Stimulated activated CD4-positive, alpha-beta T cell treated with anti-CD3 and anti-CD28 coated beads, Interleukin-12 subunit alpha, Interleukin-12 subunit beta, amount 100 ng/mL, for 48 hours (primary cell): ENCODE data around the gene PKIG.

Experiments used
- DNase-seq, 3 donors: peaks; one replicate each; pipeline ENCODE4 v3.0.0-alpha.2; 2020; ENCODE audit warnings: low read depth in 2 of 3, low spot score in 1 of 3

Gene PKIG

DNA sequence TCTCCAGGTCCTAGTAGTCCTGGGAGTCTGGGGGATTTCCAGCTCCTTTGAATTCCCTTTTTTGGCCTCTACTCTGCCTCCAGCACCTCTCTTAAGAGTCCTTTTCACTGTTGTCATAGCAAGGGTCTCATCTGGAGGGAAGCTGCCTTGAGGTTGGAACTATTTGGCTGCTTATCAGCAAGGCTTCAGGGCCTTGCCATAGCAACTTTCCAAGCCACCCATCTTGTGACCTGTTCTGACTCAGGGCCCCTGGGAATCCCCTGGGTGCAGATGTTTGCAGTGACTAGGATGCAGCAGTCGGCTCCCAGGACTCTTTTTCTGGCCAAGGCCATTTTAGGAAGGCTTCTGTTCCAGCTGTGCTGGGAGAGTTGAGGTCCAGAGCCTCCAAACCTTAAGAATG, 12.4 kb downstream of the PKIG start:
- DNase-seq, result no peak

DNA sequence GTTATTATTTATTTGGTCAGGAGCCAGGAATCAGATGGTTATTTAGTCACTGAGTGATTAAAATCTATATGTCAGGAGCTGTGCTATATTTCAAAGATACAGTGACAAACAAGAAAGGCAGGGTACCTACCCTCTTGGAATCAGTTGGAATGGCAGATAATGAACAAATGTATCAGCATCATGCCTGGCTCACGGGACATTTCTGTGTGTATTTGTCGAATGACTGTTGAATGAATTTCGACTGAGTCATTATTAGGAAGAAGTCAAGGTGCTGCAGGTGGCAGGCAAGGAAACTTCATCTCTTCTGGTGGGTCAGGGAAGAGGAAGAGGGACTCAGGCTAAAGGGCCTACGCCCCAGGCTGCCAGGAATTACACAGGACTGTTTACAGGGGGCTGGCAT, 13.6 kb downstream of the PKIG start:
- DNase-seq, result no peak

DNA sequence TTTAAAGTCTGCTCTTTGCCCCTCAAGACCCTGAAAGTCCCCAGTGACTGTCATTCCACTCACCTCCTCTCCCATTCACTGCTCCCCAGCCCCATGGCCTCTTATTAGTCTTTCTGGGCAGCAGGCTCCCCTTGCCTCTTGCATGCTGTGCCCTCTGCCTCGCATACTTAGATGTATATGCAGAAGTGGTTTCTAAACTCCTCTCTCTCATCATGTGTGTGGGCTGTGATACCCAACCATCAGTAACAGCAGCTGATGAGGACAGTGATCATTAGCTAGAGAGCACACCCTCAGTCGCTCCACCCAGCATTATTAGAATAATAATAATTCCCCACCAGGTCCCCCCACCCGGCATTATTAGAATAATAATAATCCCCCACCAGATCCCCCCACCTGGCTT, 14.5 kb downstream of the PKIG start:
- DNase-seq, result no peak

DNA sequence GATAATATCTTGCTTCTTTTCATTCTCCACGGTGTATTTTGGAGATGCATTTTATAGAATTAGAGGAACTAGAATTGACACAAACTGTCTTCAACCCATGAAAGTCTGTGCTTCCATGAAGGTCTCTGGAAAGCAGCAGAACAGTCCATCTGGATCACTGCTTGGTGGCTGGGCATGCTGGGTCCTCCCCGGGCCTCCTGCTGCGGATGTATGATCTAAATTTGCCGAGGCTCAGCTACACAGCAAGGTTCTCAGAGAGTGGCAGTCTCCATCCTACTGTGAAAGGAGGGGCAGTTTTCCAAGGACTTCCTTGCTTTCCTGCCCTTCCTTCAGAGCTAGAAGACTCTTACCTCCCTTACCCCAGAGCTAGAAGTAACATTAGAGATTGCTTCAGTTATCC, 15.1 kb downstream of the PKIG start:
- no peak for DNase-seq

DNA sequence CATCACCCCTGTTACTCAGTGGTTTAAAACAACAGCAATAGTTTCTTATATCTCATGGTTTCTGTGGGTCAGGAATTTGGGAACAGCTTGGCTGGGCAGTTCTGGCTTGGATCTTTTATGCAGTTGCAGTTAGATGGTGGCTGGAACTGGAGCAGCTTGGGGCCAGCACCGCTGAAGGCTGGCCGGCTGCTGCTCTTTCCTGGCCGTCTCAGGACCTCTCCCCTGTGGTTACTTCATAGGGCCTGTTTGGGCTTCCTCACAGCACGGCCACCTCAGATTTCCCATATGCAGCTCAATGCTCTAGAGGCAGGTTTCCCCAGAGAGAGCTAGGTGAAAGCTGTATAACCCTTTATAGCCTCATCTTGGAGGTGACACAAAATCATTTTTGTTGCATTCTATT, 15.6 kb downstream of the PKIG start:
- DNase-seq, result no peak

DNA sequence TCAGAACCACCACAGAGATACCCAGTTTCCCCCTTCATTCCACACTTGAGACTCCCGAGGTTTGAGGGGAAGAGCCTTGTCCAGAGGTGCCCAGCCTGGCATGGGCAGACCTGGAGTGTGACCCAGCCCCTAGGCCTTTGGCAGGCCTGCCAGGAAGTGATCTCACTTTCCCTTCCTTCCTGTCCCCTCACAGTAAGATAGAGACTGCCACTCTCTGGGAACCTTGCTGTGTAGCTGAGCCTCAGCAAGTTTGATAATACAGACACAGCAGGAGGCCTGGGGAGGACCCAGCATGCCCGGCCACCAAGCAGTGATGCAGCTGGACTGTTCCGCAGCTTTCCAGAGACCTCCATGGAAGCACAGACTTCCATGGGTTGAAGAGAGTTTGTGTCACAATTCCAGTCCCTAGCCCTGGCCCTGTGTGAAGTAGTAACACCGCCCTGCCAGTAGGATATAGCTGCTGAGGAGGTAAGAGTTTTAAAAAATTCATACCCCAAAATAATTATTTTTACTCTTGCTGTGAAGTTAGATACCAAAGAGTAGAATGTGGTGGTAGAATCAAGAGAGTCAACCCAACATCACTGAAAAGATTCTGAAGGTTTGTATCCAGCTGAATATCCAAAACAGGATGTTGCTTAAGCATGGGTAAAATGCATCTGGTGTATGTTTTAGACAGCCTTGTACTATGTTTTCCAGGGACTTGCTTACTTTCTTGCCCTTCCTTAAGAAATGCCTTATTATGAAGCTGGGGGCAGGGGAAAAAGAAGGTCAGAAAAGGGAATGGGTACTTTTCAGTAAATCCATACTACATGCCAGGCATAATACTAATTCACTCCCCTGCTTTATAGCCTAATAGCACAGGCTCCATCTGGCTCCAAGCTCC, 16.3 kb downstream of the PKIG start:
- DNase-seq, result no peak

DNA sequence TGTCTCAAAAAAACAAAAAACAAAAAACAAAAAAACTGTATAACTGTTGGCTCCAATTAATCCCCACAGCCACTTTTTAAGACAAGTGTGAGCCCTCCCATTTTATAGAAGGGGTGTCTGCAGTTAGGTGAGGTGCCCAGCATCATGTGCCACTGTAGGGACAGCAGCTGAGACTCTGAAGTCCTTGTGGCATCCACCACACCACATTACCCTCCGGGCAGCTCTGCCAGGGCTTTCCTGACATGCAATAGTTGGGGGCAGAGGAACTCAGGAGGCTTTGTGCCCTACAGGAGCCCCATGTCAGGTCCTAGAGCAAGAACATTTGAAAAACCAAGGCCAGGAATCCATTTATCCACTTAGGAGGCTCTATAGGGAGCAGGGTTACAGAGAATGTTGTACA, 17.3 kb downstream of the PKIG start:
- no peak for DNase-seq

DNA sequence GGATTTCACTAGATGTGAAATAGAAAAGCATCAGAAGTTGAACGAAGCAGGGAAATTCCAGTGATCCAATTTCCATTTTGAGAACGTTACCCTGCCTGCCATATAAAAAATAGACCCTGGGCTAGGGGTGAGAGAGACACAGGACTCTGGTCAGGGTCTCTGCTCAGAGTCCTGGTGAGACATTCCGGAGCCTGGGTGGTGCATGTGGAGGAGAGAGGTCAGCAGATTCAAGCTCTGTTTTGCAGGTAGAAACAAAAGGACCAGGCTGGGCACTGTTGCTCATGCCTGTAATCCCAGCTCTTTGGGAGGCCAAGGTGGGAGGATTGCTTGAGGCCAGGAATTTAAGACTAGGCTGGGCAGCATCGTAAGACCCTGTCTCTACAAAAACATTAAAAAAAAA, 17.9 kb downstream of the PKIG start:
- no peak for DNase-seq

DNA sequence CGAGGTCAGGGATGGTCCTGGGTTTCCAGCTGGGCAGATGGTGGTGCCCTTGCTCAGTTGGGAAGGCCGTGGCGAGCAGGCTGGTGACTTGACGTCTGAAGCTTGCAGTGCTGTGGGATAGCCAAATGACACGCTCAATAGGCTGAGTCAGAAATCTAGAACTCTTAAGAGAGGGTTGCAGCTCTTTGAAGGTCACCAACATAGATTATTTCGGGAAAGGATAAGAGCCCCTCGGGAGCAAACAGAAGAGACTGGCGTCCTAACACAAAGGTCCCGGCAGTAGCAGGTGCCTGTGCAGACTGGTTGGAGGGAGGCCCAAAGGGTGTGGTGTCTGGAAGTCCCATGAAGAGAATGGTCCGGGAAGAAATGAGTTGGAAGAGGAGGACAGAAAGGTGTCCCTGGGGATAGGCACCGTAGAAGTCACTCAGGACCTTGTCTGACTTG, 18.4 kb downstream of the PKIG start:
- DNase-seq, result no peak

DNA sequence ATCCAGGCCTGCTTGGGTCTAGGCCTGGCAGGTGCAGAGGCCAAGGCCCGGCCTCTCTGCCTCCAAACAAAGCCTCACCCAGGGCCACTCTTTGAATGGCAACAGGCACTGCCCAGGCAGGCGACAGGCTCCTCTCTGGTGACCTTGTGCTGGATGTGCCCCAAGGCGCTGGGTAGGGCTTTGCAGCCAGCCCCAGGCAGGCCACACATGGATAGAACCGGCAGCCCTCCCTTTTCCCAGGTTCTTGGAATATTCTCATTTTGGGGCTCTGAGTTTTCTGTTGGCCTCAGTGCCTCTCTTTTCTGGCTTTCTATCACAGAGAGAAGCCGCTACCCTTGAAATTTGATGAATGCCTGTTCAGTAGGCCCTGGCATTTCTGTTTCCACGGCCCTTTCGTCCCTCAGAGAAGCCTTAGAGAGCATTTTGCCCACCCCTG, 18.9 kb downstream of the PKIG start:
- no peak for DNase-seq

DNA sequence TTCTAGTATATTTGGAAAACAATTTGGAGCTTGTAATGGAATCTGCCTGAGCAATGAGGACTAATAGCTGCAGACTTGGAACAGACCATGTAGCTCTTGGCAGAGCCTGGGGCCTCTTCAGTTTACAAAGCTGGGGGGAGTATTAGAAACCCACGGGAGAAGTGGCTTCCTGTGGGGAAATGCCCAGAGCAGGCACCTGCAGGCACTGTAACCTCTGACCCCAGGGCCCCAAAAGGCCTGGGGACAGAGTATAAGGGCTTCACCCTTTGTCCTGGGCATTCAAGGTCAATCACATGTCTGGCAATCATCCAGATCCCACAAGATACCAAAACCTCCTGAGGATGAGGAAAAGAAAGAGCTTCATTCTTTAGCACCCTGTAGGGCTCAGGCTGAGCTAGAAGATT, 19.4 kb downstream of the PKIG start:
- no peak for DNase-seq

DNA sequence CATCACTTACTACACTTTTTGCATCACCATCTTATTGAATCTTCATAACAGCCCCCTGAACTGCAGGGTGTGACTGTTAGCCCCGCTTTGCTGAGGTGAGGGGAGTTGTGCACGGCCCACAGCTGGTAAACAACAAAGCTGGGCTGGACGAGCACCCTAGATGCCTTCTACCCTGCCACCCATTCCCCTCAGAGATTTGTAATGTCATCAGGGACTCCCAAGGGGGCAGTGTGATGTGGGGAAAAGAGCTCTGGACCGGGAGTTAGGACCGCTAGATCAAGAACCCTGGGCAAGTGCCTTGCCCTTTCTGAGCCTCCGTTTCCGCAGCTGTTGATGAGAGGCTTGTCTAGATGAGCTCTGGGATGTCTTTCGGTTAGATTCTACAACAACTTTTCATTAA, 20.9 kb downstream of the PKIG start:
- no peak for DNase-seq

DNA sequence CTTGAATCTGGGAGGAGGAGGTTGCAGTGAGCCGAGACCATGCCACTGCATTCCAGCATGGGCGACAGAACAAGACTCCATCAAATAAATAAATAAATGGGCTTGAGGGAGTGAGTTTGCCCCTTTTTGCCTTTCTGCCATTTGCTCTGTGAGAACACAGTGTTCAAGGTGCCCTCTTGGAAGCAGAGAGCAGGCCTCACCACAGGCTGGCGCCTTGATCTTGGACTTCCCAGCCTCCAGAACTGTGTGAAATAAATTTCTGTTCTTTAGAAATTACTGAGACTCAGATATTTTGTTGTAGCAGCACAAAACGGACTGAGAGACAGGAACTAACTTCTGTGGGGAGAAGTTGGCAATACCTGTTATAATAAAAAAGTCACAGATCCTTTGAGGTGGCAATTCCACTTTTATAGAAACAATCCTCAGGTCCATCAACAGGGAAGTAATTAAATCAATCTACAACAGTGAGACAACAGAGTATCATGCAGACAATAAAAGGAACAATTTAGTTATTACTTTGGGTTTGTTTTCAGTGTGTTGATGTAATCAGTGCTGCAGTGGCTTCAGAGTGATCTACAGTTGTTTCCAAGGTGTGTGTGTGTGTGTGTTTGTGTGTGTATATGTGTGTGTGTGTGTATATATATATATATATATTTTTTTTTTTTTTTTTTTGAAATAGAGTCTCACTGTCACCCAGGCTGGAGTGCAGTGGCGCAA, 24.5 kb downstream of the PKIG start:
- DNase-seq, result no peak

DNA sequence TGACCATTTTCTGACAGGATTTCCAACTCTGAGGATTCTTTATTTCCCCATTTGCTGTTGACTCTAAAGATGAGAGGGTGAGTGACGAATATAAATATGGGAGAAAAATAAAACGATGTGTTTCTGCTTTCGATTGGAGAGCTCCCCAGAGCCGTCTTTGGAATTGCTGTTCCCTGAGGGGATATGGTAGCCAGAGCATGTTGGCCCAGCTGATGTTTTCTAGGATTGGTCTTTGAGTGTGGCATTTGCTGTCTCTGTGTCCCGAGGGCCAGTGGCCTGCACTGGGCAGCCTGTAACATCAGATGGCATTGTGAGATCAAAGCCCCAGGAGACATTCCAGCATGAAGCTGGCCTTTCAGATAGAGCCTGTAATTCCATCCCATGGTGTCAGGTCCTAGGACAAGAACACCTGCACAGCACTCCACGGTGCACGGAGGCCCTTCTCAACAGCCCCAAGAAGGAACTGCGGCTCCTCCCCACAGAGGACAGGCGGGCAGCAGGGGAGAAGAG, 26.7 kb downstream of the PKIG start:
- no peak for DNase-seq

DNA sequence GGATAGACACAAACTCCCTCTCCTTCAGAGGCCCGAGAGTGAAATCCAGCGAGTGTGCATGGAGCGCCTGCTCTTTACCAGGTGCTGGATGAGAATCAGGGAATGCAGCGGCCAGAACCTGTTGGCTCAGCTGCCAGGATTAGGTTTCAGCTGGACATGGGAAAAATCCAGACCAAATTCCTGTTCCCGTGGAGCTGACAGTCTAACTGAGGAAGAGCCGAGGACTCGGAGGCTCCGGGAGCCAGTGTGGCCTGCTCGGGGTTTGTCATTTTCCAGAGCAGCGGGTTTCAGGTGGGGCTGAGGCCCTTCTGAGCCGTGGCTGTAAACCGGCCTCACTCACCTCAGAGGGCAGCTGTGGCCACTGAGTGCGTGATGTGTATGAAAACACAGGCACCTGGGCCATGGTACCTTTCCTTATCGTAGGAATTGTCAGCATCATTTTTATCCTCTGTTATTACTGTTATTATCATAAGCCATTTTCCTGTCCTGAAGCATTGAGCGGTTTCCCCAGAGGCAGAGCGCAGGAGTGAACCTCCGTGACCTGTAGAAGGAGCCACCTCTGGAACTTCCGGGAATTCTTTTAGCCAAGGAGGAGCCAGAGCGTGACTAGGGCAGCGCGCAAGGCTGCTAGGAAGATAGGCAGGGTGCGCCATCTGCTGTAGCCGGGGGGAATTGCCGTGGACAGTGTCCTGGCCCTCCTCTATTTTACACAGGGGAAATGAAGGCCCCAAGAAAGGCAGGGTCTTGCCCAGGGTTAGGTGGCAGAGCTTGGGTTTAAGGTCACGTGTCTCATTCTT, 27.3 kb downstream of the PKIG start:
- peak; percentile 66 to 86 (median 80) for DNase-seq

DNA sequence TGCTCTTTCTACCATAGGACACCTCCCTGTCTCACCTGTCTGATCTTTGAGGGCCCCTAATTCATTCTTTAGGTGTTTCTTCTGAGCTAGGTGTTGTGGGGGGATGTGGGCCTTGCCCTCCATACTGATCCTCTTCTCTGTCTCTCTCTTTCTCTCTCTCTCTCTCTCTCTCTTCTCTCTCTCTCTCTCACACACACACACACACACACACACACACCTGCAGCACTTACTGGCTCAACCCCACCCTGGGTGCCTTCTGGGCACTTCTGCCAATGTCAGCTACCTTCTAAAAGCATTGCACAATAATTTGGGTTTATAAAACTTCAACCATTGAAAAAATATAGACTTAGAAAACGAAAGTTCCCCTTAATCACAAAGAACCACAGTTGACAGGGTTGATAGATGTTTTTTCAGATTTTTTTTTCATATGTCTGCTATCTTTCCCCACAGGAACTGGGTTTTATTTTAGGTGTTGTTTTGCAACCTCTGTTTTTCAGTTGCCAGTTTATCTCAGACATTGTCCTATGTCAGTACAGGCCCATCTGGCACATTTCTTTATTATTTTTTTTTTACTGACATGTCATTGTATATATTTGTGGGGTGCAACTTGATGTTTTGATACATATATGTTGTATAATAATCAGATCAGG, 28.1 kb downstream of the PKIG start:
- no peak for DNase-seq

DNA sequence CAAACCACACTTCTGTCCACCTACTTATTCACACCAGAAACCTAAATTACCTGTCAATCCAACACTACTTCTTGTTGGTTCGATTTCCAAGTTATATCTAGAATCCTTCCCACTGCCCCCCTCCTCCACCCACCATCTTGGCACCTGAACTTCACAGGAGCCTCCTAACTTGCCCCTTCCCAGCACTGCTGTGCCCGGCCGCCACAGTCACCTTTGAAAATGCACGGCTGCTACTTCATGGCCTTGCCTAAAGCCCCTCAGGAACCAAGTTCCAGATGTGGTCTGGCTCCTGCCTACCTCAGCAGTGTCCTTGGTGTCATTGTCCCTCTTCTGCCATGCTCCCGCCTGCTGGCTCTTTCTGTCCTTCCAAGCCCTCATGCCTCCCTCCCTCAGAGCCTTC, 31.2 kb downstream of the PKIG start:
- no peak for DNase-seq

DNA sequence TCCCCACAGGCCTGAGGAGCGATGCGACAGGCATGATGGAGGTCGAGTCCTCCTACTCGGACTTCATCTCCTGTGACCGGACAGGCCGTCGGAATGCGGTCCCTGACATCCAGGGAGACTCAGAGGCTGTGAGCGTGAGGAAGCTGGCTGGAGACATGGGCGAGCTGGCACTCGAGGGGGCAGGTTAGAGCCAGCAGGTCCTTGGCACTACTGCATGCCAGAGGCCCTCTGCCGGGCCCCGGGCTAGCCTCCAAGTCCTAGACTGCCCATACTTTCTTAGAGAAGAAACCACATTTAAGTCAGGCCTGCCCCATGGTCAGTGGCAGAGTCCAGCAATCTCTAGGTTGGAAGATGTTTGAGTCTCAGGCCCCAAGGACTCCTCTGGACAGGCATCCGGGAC, 32.1 kb downstream of the PKIG start:
- DNase-seq, result no peak

DNA sequence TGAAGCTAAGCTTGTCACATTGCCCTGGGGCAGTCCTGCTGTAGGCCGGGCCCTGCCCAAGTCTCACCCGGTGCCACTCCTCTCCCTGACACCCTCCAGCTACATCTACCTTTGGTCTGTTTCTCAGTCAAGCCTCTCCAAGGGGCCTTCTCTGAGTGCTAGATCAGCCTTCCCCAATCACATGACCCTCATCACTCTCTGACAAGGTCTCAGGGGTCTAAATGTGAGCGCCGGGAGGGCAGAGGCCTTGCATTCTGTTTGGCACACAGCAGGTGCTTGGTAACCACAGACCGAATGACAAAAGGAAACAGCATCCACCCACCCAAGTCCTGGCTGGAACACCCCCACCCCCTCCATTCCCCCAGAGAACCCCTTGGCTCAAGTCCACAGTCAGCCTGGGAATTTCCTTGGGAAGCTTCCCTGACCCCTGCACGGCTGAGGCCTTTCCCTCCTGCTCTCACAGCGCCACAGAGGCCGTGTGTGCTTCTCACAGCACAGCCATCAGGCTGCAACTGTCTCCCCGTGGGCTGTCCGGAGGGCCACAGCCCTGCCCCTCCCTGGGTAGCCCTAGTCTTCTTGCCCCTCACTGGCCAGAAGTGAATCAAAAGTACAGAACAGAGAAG, 32.9 kb downstream of the PKIG start:
- DNase-seq, result no peak

DNA sequence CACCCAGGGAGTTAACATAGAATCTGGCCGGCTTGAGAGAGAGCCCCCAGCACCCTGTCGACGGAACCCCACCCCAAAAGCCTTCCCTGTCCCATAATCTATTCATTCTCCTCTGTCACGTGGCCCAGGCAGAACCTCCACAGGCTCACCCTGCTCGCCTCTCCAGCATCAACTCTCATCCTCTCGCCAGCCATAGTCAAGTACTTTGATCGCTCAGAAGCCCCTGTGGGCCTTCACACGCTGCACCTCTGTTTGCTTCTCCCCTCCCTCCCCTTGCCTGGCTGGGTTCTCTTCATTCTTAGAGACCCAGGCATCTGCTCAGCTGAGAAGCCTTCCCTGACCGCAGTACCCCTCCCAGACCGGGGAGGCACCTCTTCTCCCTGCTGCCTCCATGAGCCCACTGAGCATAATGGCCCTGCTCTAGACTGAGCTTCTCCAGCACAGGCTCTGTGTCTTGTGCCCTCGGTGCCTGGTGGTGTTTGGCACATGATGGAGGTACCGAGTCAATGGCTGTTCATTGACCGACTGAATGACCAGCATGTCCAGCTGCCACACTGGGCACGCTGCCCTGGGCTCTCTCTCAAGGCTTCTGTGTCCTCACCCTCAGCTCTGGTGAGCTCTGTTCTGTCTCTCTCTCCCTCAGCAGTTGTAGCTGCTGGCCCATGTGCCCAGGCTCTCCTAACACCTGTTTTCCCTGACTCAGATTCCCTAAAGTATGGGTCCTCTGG, 33.7 kb downstream of the PKIG start:
- no peak for DNase-seq
